ENCODE data around the gene INTS4.

- TF ChIP-seq CTCF (IDR thresholded peaks at IDR 0.05) (no peak), EZH2 (IDR thresholded peaks at IDR 0.05; ENCODE audit: borderline replicate concordance, insufficient read depth, low read depth, low read length, poor library complexity, severe bottlenecking) (no peak)
Measured at GRCh38 chr11:78034623-78035022, 40.2 kb upstream of the INTS4 start.

All from B cell (primary cell).